Tibial nerve (tissue), 4 donors: Measurements from ENCODE around the gene SPIRE2. TPM values are rescaled to one million over a fixed set of nuclear protein-coding genes. Genes with fewer than 3 reads are reported as not detected.

Experiments
- DNase-seq, 2 donors: peaks; one replicate each; pipeline ENCODE4 v3.0.0-alpha.2; 2019; ENCODE audit warnings: low spot score in 2 of 2
- H3K27ac ChIP-seq, 4 donors: fragments of 200-600 bp; sonication (generic) in 3 of 4; one replicate each; pipeline ENCODE4 v1.5.1; 2017 to 2019; ENCODE audit warnings: mild to moderate bottlenecking in 1 of 4
- H3K27me3 ChIP-seq, 2 donors: fragments of 200-600 bp; sonication (generic) in 1 of 2; one replicate each; pipeline versions ENCODE4 v1.5.1 to v1.6.0; 2017 to 2019
- H3K36me3 ChIP-seq, 3 donors: fragments of 200-600 bp; sonication (generic); one replicate each; pipeline ENCODE4 v1.5.1; 2018 to 2019
- H3K4me1 ChIP-seq, 4 donors: fragments of 200-600 bp; sonication (generic) in 3 of 4; one replicate each; pipeline ENCODE4 v1.5.1; 2017 to 2019
- H3K4me3 ChIP-seq, 4 donors: fragments of 200-600 bp; sonication (generic) in 3 of 4; one replicate each; pipeline ENCODE4 v1.5.1; 2017 to 2019; ENCODE audit warnings: mild to moderate bottlenecking in 1 of 4, moderate library complexity in 1 of 4
- H3K9me3 ChIP-seq, 4 donors: fragments of 200-600 bp; sonication (generic) in 3 of 4; one replicate each; pipeline ENCODE4 v1.5.1; 2017 to 2019
- CTCF ChIP-seq, 5 experiments: fragments of 200-600 bp in 3 of 5; fragments of 450-650 bp in 2 of 5; sonication (generic) in 3 of 5; IDR thresholded peaks; one replicate each; pipeline ENCODE4 v1.5.1; 2016 to 2019; ENCODE audit warnings: antibody characterized with exemption in 5 of 5, mild to moderate bottlenecking in 3 of 5, moderate library complexity in 2 of 5
- EP300 ChIP-seq, 2 donors: sonication (generic); formaldehyde crosslinking; IDR thresholded peaks; one replicate each; pipeline ENCODE4 v1.6.1; 2017; ENCODE audit warnings: antibody characterized with exemption in 2 of 2, mild to moderate bottlenecking in 1 of 2
- POLR2A ChIP-seq, 2 donors: fragments of 450-650 bp; IDR thresholded peaks; one replicate each; pipeline ENCODE4 v1.6.1; 2017; ENCODE audit warnings: antibody characterized with exemption in 2 of 2, mild to moderate bottlenecking in 2 of 2, moderate library complexity in 2 of 2
- WGBS, 2 donors: methylation state at CpG; one replicate each; pipeline ENCODE4 v1.1.5; 2018; 5-methylcytosine and 5-hydroxymethylcytosine counted together
- total RNA-seq, 4 donors: library from RNA; depleted of rRNA; stranded (reverse); fragments of >200 nt; gene quantifications; one replicate each; pipeline ENCODE4 v1.1.0, GENCODE V29; 2016

The SPIRE2 gene
- total RNA-seq, 4 donors from 2014 or later, result 1.1 to 7.2 (median 3.1) TPM; not detected in 1

- Histone ChIP-seq H3K9me3 (no peaks in the 10 kb centered on the region), H3K4me3 (no peak overlapping the region), H3K27ac (peak overlapping the region in 1 of 4 donors; percentile 34), H3K36me3 (no peaks in the 10 kb centered on the region), H3K4me1 (peaks cover 0 to 13% (median 3%) of the 10 kb centered on the region in 4 donors), H3K27me3 (peaks cover 0 to 5% of the 10 kb centered on the region in 2 donors)
- no peak for DNase-seq
- TF ChIP-seq POLR2A (IDR thresholded peaks at IDR 0.05), result no peak
- TF ChIP-seq EP300 (IDR thresholded peaks at IDR 0.05), result no peak
- TF ChIP-seq CTCF (IDR thresholded peaks at IDR 0.05), result no peak
- 77 to 79% methylated on average over 9 to 16 of the region's 17 CpGs for WGBS, 2 donors
Observed at GRCh38 chr16:89837014-89837546, 8.8 kb downstream of the SPIRE2 start.

GRCh38 chr16:89841275-89841674 is 13.0 kb downstream of the SPIRE2 start:
- H3K27ac ChIP-seq, result no peak overlapping the region
- 85 to 88% methylated on average over 9 to 10 of the region's 10 CpGs for WGBS, 2 donors

GRCh38 chr16:89842471-89843408 is 14.5 kb downstream of the SPIRE2 start:
- TF ChIP-seq CTCF (IDR thresholded peaks at IDR 0.05) (no peak), POLR2A (IDR thresholded peaks at IDR 0.05) (no peak), EP300 (IDR thresholded peaks at IDR 0.05) (no peak)
- DNase-seq, result no peak
- 51 to 61% methylated on average over 26 of the region's 26 CpGs for WGBS, 2 donors
- H3K27ac ChIP-seq, result no peak overlapping the region
- H3K27me3 ChIP-seq, result peaks cover 0 to 5% of the 10 kb centered on the region in 2 donors
- no peaks in the 10 kb centered on the region for H3K36me3 ChIP-seq
- H3K4me3 ChIP-seq, result no peak overlapping the region
- peaks cover 0 to 8% (median under 1%) of the 10 kb centered on the region in 4 donors for H3K4me1 ChIP-seq
- no peaks in the 10 kb centered on the region for H3K9me3 ChIP-seq

More at GRCh38 chr16:89841275-89841674, 13.0 kb downstream of the SPIRE2 start:
- DNase-seq, result no peak
- H3K36me3 ChIP-seq, result no peaks in the 10 kb centered on the region
- TF ChIP-seq EP300 (IDR thresholded peaks at IDR 0.05), result no peak
- no peak for TF ChIP-seq CTCF (IDR thresholded peaks at IDR 0.05)
- no peak for TF ChIP-seq POLR2A (IDR thresholded peaks at IDR 0.05)
- peaks cover 0 to 13% (median 3%) of the 10 kb centered on the region in 4 donors for H3K4me1 ChIP-seq
- no peaks in the 10 kb centered on the region for H3K9me3 ChIP-seq
- H3K27me3 ChIP-seq, result peaks cover 0 to 5% of the 10 kb centered on the region in 2 donors
- no peak overlapping the region for H3K4me3 ChIP-seq

GRCh38 chr16:89843409-89844350 is 15.4 kb downstream of the SPIRE2 start:
- Histone ChIP-seq H3K9me3 (no peaks in the 10 kb centered on the region), H3K4me1 (peaks cover 0 to under 1% (median 0%) of the 10 kb centered on the region in 4 donors), H3K27me3 (peaks cover 0 to 5% of the 10 kb centered on the region in 2 donors), H3K36me3 (no peaks in the 10 kb centered on the region), H3K27ac (no peak overlapping the region), H3K4me3 (no peak overlapping the region)
- DNase-seq, result no peak
- 77 to 82% methylated on average over 18 to 20 of the region's 20 CpGs for WGBS, 2 donors
- TF ChIP-seq CTCF (IDR thresholded peaks at IDR 0.05) (no peak), POLR2A (IDR thresholded peaks at IDR 0.05) (no peak), EP300 (IDR thresholded peaks at IDR 0.05) (no peak)
